Measurements from ENCODE around the gene GOLPH3.

DNA sequence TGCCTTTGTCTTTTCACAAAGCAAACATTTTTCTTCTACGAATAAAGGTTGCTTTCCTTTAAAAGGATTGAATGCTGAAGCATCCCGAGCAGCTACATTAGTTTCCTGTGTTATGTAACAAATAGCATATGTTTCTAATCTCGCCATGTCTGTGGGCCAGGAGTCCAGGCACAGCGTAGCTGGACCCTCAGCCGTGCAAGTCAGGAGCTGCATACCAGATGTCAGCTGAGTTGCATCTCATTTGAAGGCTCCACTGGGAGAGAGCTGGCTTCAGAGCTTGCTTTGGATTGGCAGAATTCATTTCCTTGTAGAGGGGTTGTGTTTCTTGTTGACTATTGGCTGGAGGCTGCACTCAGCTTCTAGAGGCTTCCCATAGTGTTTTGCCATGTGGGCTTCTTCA is 16.0 kb upstream of the GOLPH3 start:
- TF ChIP-seq, protein P1, sequence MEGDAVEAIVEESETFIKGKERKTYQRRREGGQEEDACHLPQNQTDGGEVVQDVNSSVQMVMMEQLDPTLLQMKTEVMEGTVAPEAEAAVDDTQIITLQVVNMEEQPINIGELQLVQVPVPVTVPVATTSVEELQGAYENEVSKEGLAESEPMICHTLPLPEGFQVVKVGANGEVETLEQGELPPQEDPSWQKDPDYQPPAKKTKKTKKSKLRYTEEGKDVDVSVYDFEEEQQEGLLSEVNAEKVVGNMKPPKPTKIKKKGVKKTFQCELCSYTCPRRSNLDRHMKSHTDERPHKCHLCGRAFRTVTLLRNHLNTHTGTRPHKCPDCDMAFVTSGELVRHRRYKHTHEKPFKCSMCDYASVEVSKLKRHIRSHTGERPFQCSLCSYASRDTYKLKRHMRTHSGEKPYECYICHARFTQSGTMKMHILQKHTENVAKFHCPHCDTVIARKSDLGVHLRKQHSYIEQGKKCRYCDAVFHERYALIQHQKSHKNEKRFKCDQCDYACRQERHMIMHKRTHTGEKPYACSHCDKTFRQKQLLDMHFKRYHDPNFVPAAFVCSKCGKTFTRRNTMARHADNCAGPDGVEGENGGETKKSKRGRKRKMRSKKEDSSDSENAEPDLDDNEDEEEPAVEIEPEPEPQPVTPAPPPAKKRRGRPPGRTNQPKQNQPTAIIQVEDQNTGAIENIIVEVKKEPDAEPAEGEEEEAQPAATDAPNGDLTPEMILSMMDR (optimal IDR thresholded peaks at IDR 0.05 in 1 of 3, IDR thresholded peaks at IDR 0.05 in 1 of 3, conservative IDR thresholded peaks at IDR 0.05 in 1 of 3; ENCODE audit: extremely low read depth in 1 of 3, insufficient read depth in 2 of 3, low read length in 3 of 3): no peak
- TF ChIP-seq EZH2 (IDR thresholded peaks at IDR 0.05; ENCODE audit: low read length): no peak
